GM04504 (cell line): ENCODE data around the gene MS4A14.
"Not testable (repeated sequence)": the region's sequence is repeated elsewhere in the genome, so short reads cannot be mapped to it uniquely, and the experiment has no call there.

ENCODE experiments used
- DNase-seq: peaks from one replicate; pipeline ENCODE4 v3.0.0-alpha.2; 2012; ENCODE audit warnings: low read depth

Gene MS4A14, protein sequence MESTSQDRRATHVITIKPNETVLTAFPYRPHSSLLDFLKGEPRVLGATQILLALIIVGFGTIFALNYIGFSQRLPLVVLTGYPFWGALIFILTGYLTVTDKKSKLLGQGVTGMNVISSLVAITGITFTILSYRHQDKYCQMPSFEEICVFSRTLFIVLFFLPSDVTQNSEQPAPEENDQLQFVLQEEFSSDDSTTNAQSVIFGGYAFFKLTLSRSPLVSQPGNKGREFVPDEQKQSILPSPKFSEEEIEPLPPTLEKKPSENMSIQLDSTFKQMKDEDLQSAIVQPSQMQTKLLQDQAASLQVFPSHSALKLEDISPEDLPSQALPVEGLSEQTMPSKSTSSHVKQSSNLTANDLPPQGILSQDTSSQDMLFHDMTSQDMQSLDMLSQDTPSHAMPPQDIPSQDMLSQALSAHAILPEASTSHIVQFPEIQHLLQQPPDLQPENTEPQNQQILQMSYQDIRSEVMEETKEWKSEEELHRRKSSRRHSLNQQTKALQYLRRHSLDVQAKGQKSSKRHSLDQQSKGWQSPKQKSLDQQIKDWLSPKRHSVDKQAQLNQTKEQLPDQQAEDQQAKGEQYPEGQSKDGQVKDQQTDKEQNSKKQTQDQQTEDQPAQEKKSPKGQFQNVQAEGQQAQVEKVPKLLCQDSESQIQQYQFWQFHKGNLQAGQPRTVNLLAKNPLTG

DNA sequence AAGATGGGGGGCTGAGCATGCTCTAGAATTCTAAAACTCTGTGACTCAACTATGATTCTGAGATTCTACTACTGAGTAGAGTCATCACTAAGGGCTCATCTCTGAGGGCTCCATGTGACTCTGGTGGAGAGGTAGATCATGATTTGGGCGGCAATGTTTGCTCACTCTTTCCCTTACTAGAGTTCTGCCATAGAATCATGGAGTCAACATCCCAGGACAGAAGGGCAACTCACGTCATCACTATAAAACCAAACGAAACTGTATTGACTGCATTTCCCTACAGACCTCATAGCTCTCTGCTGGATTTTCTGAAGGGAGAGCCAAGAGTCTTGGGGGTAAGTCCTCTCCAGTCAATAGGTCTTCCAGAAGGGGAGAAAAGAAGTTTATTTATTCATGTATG lies at the start of gene MS4A14:
MS4A14 (plus strand) TSS at position 78 of the 400 bp plus-strand sequence; CDS start at position 198, 120 bp downstream.
- no peak for DNase-seq

DNA sequence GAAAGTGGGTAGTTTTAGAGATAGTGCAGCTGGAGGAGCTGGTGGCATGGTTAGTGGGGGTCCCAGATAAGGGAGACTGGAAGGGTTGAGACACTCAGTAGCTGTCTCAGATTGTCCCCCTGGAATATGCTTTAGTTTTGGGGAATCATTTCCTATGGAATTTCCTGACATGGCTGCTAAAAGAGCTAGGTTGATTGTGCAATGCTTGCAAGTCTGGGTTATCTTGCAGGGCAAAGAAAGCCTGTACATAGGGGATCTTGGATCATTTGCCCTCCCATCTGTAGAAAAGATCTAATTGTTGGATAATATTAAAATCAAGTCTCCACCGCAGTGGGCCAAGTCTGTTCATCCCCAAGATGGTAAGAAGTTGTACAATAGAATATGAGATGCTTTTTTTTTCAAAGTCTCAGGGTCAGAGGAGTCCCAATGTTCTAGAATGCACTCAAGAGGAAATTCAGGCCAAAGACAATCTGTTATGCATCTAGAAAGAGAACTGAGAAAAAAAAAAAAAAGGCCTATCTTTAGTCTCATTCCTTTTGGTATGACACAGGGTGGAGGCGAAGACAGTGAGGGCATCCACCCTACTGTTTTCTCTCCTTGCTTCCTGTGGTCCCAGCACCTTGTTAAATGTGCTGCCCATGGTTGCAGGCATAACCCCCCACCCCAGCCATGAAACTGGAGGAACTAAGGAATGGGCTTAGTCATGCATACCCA lies 49.0 kb upstream of the MS4A14 start:
- DNase-seq = no peak

GRCh38 chr11:60348116-60348515 lies 48.1 kb upstream of the MS4A14 start:
- DNase-seq = no peak

GRCh38 chr11:60349990-60350389 lies 46.3 kb upstream of the MS4A14 start:
- DNase-seq = no peak

- DNase-seq = no peak
Measured at GRCh38 chr11:60357771-60358170, 38.5 kb upstream of the MS4A14 start.

DNA sequence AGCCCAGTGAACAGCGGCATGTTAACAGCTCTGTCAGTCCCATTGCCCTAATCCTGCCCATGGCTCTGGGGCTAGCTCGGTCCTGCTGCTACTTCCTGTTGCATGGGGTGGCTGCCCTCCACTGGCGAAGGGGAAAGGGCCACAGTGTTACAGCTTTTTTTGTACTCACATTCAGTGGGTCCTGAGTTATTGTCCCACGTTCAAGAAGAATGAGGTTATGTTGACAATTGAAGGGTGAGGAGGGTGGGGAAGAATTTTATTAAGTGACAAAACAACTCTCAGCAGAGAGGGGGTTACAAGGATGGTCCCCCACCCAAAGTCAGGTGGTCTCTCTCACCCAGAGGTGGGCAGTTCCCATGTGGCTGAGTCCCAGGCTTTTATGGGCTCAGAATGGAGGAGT lies 35.6 kb upstream of the MS4A14 start:
- DNase-seq = no peak

- no peak for DNase-seq
Measured at GRCh38 chr11:60362241-60362640, 34.0 kb upstream of the MS4A14 start.

GRCh38 chr11:60363542-60364470 lies 32.5 kb upstream of the MS4A14 start:
- peak; percentile 9 for DNase-seq

- DNase-seq = not testable (repeated sequence)
Measured at GRCh38 chr11:60366262-60366904, 29.9 kb upstream of the MS4A14 start.

- DNase-seq = no peak
Measured at GRCh38 chr11:60367009-60367408, 29.2 kb upstream of the MS4A14 start.

DNA sequence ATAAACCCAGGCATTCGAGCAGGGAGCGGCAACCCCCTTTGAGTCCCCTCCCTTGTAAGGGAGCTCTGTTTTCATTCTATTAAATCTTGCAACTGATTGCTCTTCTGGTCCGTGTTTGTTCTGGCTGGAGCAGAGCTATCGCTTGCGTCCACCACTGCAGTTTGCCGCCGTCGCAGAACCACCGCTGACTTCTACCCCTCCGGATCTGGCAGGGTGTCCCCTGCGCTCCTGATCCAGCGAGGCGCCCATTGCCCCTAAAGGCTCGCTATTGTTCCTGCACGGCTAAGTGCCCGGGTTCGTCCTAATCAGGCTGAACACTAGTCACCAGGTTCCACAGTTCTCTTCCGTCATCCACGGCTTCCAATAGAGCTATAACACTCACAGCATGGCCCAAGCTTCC lies 28.4 kb upstream of the MS4A14 start:
- DNase-seq = no peak

DNA sequence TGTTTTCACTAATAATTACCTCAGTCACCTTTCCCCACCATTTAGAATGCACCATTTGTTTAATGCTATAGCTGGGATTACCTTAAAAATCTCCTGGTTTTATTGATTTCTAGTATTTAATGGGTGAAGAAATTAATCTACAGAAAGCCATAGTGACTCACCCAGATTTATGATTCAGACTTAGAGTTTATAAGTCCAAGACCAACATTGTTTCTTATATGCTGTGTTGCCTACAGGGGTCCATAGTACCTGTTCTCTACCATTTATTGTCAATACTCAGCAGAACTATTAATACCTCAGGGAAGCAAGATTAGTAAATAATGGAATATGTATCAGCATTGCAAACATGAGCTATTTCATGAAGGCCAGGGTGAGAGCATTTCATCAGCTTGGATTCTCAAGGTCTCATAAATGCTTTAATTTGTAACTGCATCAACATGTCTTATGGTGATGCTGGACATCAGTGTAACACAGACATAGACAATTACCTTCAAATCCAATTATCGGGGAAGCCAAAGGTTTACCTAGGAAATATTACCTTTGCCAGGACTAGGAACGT lies 25.9 kb upstream of the MS4A14 start:
- DNase-seq = no peak

DNA sequence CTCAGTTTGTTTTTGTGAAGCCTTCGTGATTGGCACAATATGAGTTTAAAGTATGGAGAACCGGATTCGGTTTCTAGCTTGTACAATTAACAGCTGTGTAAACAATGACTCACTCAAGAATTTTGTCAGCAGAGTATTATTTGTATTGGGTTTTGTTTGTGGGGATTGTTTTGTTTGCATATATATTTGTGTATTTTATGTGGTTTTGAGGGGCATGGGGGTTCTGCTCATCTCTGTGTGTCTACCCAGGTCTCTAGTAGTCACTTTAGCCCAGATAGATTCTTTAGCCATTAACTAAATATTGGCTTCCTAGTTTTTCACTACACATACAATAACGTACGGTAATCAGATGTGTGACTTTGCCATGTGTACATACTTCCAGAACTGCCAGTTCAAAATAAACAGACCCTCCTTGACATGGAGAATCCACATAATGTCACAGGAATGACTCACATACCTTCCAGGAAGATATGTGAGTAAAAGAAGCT lies 25.4 kb upstream of the MS4A14 start:
- DNase-seq = no peak

DNA sequence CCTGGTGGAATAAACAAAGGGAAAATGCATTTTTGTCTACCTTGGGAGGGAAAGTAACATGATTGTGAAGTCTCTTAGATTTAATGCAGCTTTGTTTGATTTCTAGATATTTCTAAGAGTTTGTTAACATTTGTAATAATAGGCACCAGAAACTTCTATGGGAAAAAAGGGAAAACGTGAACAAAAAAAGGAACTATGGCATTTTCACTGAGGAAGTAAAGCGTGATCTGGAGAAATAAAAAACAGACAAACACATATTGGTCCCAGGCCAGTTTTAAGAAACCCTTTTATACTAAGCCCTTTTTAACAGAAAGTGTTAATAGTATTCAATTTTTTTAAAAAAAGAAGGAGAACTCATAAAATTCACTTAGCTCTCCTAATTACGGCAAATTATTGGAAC lies 24.9 kb upstream of the MS4A14 start:
- DNase-seq = no peak

- no peak for DNase-seq
Measured at GRCh38 chr11:60371854-60372253, 24.4 kb upstream of the MS4A14 start.

GRCh38 chr11:60372767-60373166 lies 23.5 kb upstream of the MS4A14 start:
- DNase-seq = no peak

DNA sequence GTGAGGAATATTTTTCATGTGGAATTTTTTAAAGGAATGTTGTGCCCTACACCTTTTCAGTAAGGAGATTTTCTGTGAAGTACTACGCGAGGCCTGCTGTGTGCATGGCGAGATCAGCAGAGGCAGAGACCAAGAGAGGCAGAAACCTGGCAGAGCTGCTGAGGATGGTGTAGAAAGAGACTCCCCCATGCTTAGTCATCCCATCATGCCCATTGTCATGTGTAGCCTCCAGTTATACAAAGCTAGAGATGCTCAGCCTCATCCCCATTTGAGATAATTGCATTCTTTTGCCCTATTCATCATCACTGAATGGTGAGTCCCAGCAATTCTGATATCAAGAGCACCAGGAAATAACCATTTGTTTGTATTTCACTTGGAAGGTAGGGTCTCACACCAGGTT lies 20.9 kb upstream of the MS4A14 start:
- DNase-seq = no peak

DNA sequence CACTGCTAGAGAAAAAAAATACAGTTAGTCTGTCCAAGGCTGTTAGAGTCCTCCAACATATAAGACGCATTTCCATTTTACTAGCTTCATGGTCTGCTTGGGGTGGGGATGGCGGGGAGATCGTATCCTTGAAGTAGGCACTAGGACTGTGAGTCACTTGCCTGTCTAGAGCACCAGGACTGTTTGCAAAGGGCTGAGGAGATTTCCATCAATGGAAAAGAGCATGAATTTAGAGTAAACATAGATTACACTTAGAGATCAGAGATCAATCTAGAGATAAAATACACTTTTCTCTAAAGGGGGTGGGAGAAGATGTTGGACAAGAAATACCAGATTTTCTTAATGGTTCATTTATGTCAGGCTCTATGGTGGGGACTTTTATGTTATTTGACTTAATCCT lies 19.7 kb upstream of the MS4A14 start:
- DNase-seq = no peak

- DNase-seq = no peak
Measured at GRCh38 chr11:60377401-60378136, 18.7 kb upstream of the MS4A14 start.

DNA sequence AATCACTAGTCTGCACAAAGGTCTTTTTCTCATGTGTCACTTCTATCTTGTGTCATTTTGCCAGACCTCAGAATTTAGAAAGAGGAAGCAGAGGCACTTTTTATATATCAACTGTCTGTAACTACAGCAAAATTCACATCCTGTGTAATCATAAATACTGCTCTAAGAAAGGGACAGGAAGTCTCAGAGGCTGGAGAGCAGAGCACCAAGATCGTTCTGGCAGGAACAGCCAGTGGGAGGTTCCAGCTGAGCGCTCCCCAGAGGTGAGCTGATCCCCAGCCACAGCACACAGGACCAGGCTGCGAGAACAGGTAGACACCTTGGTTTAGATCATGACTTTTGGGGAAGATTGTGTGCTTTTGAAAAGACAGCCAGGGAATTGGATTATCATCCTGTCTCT lies 17.9 kb upstream of the MS4A14 start, which contains the start of gene MS4A7:
MS4A7 (plus strand) TSS at position 179 of the 400 bp plus-strand sequence. CDS start 4,610 bp downstream, outside the sequence.
- no peak for DNase-seq
